CD4-positive, alpha-beta T cell (primary cell): ENCODE data around the gene RALGPS2. TPM values are rescaled to one million over a fixed set of nuclear protein-coding genes. Genes with fewer than 3 reads are reported as not detected.
"Not testable (repeated sequence)": the region's sequence is repeated elsewhere in the genome, so short reads cannot be mapped to it uniquely, and the experiment has no call there.

ENCODE experiments used
- ATAC-seq: fragments of 200-7000 bp; cut with Tn5 transposase; one replicate; pipeline ENCODE4 v1.10.0; 2022; ENCODE audit warnings: mild to moderate bottlenecking; ENCODE audit not compliant: poor library complexity
- CTCF ChIA-PET: fragments of 350-600 bp; sonication (Branson Sonifier 250); formaldehyde crosslinking; loops from one replicate; lab custom pipeline; 2021; ENCODE audit warnings: antibody characterized with exemption, inconsistent platforms; lab: Charles Lee
- POLR2A ChIA-PET: fragments of 350-600 bp; sonication (Branson Sonifier 250); formaldehyde crosslinking; loops from one replicate; lab custom pipeline; 2021; ENCODE audit warnings: antibody characterized with exemption, inconsistent platforms; lab: Charles Lee
- DNase-seq, 14 experiments: peaks; one replicate each; pipeline ENCODE4 v3.0.0-alpha.2; 2013 to 2020; ENCODE audit warnings: mixed read lengths in 2 of 14
- H3K27ac ChIP-seq, 2 donors: one replicate each; pipeline versions ENCODE4 v1.5.1 to v1.7.0; 2013; ENCODE audit warnings: low read length in 2 of 2, low read depth in 1 of 2, mild to moderate bottlenecking in 1 of 2
- H3K27me3 ChIP-seq, 2 experiments: 1 replicate in 1 of 2; 2 replicates in 1 of 2; pipeline versions ENCODE4 v1.6.1 to v1.7.0; 2013; ENCODE audit warnings: low read length in 2 of 2, control low read depth in 1 of 2, mild to moderate bottlenecking in 1 of 2, moderate library complexity in 1 of 2; ENCODE audit not compliant: insufficient read depth in 2 of 2, control insufficient read depth in 1 of 2
- H3K36me3 ChIP-seq: one replicate; pipeline ENCODE4 v1.6.1; 2013; ENCODE audit warnings: low read length, control low read depth; ENCODE audit not compliant: insufficient read depth
- H3K4me1 ChIP-seq: one replicate; pipeline ENCODE4 v1.6.1; 2013; ENCODE audit warnings: low read length, control low read depth; ENCODE audit not compliant: insufficient read depth
- H3K4me3 ChIP-seq: one replicate; pipeline ENCODE4 v1.5.1; 2013; ENCODE audit warnings: mild to moderate bottlenecking, low read length, moderate library complexity
- H3K9me3 ChIP-seq, 2 experiments: 1 replicate in 1 of 2; 2 replicates in 1 of 2; pipeline versions ENCODE4 v1.6.1 to v1.7.0; 2013; ENCODE audit warnings: low read length in 2 of 2, mild to moderate bottlenecking in 2 of 2, control low read depth in 1 of 2, moderate library complexity in 1 of 2; ENCODE audit not compliant: control insufficient read depth in 1 of 2, insufficient read depth in 1 of 2
- H3K27ac Mint-ChIP-seq: one replicate; pipeline ENCODE4 v1.8.0; 2020; ENCODE audit warnings: mixed read lengths
- H3K27me3 Mint-ChIP-seq: one replicate; pipeline ENCODE4 v1.8.0; 2021; ENCODE audit warnings: mixed read lengths
- H3K36me3 Mint-ChIP-seq: one replicate; pipeline ENCODE4 v1.8.0; 2021; ENCODE audit warnings: low read depth, mixed read lengths
- H3K4me1 Mint-ChIP-seq: one replicate; pipeline ENCODE4 v1.8.0; 2021; ENCODE audit warnings: low read depth, mixed read lengths
- H3K4me3 Mint-ChIP-seq: one replicate; pipeline ENCODE4 v1.8.0; 2020; ENCODE audit warnings: mild to moderate bottlenecking, mixed read lengths
- H3K9me3 Mint-ChIP-seq: one replicate; pipeline ENCODE4 v1.8.0; 2020; ENCODE audit warnings: mixed read lengths
- intact Hi-C, 2 experiments: fragments of 100-400 bp; cut with DNase I in 1 of 2; cut with micrococcal nuclease in 1 of 2; formaldehyde crosslinking; loops; one replicate each; pipeline versions ENCODE4 v1.15.1 to v1.9.0; 2023 to 2025; cut with DNase I, micrococcal nuclease
- total RNA-seq, 174 experiments: library from RNA in 2 of 174; stranded (reverse) in 2 of 174; gene quantifications; one replicate each; pipeline ENCODE4 v1.2.3 and lab custom pipeline; 2021 to 2026
- TF ChIP-seq, protein P1 (sequence below): fragments of 200-600 bp; IDR thresholded peaks from one replicate; pipeline ENCODE4 v1.8.0; 2022; ENCODE audit warnings: antibody characterized with exemption, mild to moderate bottlenecking

RALGPS2 gene
- total RNA-seq, 2 experiments from 2014 or later = 8.6 to 10.8 TPM

DNA sequence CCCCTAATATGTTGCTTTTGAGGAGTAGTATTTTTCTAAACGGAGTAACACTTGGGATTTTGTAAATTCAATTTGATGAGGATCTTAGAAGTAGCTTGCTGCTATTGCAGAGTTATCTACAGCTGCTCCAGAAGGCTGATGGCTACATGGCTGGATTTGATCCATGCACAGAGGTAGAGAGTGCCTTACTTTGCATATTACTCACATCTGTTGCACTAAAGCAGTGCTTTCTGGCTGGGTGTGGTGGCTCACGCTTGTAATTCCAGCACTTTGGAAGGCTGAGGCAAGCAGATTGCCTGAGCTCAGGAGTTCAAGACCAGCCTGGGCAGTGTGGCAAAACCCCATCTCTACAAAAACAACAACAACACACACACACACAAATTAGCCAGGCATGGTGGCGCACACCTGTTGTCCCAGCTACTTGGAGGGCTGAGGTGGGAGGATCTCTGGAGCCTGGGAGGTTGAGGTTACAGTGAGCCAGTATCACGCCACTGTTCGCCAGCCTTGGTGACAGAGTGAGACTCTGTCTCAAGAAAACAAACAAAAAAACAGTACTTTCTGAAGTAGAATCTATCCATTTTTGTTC is 24.6 kb downstream of the RALGPS2 start:
- no peaks in the 10 kb centered on the region for H3K36me3 ChIP-seq
- H3K4me3 ChIP-seq = no peak overlapping the region
- H3K4me3 Mint-ChIP-seq = no peak overlapping the region
- peaks cover 4% of the 10 kb centered on the region for H3K4me1 Mint-ChIP-seq
- no peak overlapping the region for H3K27ac ChIP-seq
- CTCF ChIA-PET = interaction anchor here (1.0 kb wide), 1 partner anchor 19 kb away, joined by 3 read pairs; no protein-coding TSS in a partner anchor
- TF ChIP-seq, protein P1, sequence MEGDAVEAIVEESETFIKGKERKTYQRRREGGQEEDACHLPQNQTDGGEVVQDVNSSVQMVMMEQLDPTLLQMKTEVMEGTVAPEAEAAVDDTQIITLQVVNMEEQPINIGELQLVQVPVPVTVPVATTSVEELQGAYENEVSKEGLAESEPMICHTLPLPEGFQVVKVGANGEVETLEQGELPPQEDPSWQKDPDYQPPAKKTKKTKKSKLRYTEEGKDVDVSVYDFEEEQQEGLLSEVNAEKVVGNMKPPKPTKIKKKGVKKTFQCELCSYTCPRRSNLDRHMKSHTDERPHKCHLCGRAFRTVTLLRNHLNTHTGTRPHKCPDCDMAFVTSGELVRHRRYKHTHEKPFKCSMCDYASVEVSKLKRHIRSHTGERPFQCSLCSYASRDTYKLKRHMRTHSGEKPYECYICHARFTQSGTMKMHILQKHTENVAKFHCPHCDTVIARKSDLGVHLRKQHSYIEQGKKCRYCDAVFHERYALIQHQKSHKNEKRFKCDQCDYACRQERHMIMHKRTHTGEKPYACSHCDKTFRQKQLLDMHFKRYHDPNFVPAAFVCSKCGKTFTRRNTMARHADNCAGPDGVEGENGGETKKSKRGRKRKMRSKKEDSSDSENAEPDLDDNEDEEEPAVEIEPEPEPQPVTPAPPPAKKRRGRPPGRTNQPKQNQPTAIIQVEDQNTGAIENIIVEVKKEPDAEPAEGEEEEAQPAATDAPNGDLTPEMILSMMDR = no peak
- H3K27ac Mint-ChIP-seq = no peak overlapping the region
- H3K9me3 Mint-ChIP-seq = no peaks in the 10 kb centered on the region
- no peaks in the 10 kb centered on the region for H3K4me1 ChIP-seq
- no peak for ATAC-seq
- no peak for DNase-seq
- peaks cover 5% of the 10 kb centered on the region in 2 experiments for H3K9me3 ChIP-seq
- no peaks in the 10 kb centered on the region for H3K27me3 ChIP-seq
- intact Hi-C loops = loop anchor here (5.0 to 10.0 kb wide), 2 partner anchors 435 to 437 kb away; no protein-coding TSS in a partner anchor
- peaks cover 10% of the 10 kb centered on the region for H3K36me3 Mint-ChIP-seq
- POLR2A ChIA-PET = interaction anchor here (0.7 kb wide), 1 partner anchor 33 kb away, joined by 3 read pairs; no protein-coding TSS in a partner anchor
- H3K27me3 Mint-ChIP-seq = no peaks in the 10 kb centered on the region

DNA sequence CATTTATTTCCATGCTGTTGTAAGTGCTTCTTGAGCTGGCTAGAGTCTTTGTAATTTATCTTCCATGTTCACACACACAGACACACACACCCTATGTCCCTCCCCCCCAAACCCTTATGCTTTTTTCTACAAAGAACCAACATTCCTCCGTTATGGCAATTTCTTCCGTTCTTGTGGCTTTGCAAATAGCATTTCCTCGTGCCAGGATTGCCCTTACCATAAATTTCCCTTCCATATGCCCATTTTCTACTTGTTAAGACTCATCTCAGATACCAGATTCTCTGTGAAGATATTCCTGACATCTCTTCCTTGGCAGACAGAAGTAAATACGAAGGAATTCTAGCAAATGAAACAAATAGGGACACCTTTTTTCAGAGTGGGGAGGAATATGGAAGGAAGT is 26.0 kb downstream of the RALGPS2 start:
- ChIA-PET POLR2A (no interaction called here), CTCF (no interaction called here)
- H3K27ac Mint-ChIP-seq = no peak overlapping the region
- DNase-seq = no peak
- peaks cover 6% of the 10 kb centered on the region for H3K9me3 Mint-ChIP-seq
- Histone ChIP-seq H3K27ac (no peak overlapping the region), H3K4me3 (no peak overlapping the region), H3K9me3 (peaks cover 5 to 11% of the 10 kb centered on the region in 2 experiments), H3K27me3 (no peaks in the 10 kb centered on the region), H3K4me1 (no peaks in the 10 kb centered on the region), H3K36me3 (no peaks in the 10 kb centered on the region)
- TF ChIP-seq, protein P1 = no peak
- no peak for ATAC-seq
- H3K4me1 Mint-ChIP-seq = peaks cover 4% of the 10 kb centered on the region
- no peak overlapping the region for H3K4me3 Mint-ChIP-seq
- peaks cover 14% of the 10 kb centered on the region for H3K36me3 Mint-ChIP-seq
- intact Hi-C loops = loop anchor here (5.0 to 10.0 kb wide), 2 partner anchors 436 to 439 kb away; no protein-coding TSS in a partner anchor
- no peaks in the 10 kb centered on the region for H3K27me3 Mint-ChIP-seq

DNA sequence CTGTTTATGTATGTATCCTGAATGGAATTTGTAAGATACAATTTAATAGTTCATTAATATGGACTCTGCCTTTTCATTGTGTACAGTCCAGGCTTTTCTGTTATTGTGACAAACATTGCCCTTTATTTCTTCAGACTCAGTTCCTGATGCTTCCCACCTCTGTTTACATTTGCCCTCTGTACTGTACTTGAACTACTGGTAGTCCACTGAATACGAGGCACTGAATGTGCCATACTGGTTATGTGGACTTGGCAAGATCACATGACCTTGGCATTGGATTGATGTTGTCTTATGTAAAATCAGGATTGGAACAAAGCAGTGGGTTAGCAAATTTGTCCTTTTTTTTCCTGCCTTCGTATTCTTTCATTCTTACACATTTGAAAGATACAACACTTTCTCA is 27.8 kb downstream of the RALGPS2 start:
- intact Hi-C loops = loop anchor here (1.0 to 10.0 kb wide), 3 partner anchors 211 to 441 kb away; no protein-coding TSS in a partner anchor
- Mint-ChIP-seq H3K27ac (no peak overlapping the region), H3K4me3 (no peak overlapping the region), H3K9me3 (peaks cover 6% of the 10 kb centered on the region), H3K27me3 (no peaks in the 10 kb centered on the region), H3K4me1 (peaks cover 8% of the 10 kb centered on the region), H3K36me3 (peaks cover 24% of the 10 kb centered on the region)
- peaks cover 5 to 11% of the 10 kb centered on the region in 2 experiments for H3K9me3 ChIP-seq
- TF ChIP-seq, protein P1 = no peak
- ATAC-seq = no peak
- POLR2A ChIA-PET = no interaction called here
- H3K4me1 ChIP-seq = no peaks in the 10 kb centered on the region
- H3K27ac ChIP-seq = no peak overlapping the region
- no peak for DNase-seq
- H3K27me3 ChIP-seq = no peaks in the 10 kb centered on the region
- CTCF ChIA-PET = interaction anchor here (0.8 to 1.2 kb wide), 3 partner anchors 17 to 221 kb away, joined by 3 to 4 read pairs (median 3); no protein-coding TSS in a partner anchor
- H3K4me3 ChIP-seq = no peak overlapping the region
- no peaks in the 10 kb centered on the region for H3K36me3 ChIP-seq

DNA sequence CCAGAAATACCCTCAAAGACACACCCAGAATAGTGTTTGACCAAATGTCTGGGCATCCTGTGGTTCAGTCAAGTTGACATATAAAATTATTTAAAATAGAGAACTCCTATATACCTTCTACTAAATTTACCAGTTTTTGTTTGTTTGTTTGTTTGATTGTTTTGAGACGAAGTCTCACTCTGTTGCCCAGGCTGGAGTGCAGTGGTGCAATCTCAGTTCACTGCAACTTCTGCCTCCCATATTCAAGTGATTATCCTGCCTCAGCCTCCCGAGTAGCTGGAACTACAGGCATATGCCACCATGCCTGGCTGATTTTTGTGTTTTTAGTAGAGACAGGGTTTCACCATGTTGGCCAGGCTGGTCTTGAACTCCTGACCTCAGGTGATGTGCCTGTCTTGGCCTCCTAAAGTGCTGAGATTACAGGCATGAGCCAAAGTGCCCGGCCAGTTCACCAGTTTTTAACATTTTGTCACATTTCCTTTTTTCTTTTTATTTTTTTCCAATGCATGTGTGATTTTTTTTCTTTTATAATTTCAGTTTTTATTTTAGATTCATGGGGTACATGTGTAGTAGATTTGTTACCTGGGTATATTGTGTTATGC is 29.7 kb downstream of the RALGPS2 start:
- intact Hi-C loops = loop anchor here (5.0 to 10.0 kb wide), 2 partner anchors 440 to 442 kb away; no protein-coding TSS in a partner anchor
- DNase-seq, H3K27ac Mint-ChIP-seq, H3K27ac ChIP-seq, H3K4me3 Mint-ChIP-seq, ATAC-seq, H3K4me1 Mint-ChIP-seq, H3K4me1 ChIP-seq, H3K36me3 ChIP-seq, CTCF ChIA-PET, H3K27me3 ChIP-seq, H3K4me3 ChIP-seq, H3K27me3 Mint-ChIP-seq: not testable (repeated sequence)
- Mint-ChIP-seq H3K36me3 (peaks cover 33% of the 10 kb centered on the region), H3K9me3 (peaks cover 11% of the 10 kb centered on the region)
- peaks cover 5 to 11% of the 10 kb centered on the region in 2 experiments for H3K9me3 ChIP-seq
- POLR2A ChIA-PET = interaction anchor here (0.6 kb wide), 1 partner anchor 24 kb away, joined by 3 read pairs; no protein-coding TSS in a partner anchor
